M059J (cell line): ENCODE measurements around the gene TMEFF1. TPM values are rescaled to one million over a fixed set of nuclear protein-coding genes. Genes with fewer than 3 reads are reported as not detected.
A peak's percentile ranks its signal among the peaks of the same experiment; 100 is the strongest.

Experiments used
- DNase-seq: peaks from one replicate; pipeline ENCODE4 v3.0.0-alpha.2; 2012; ENCODE audit warnings: low read depth
- total RNA-seq: library from RNA; depleted of rRNA; stranded (reverse); fragments of >200 nt; shearing (Covaris generic); gene quantifications from 2 replicates; pipeline ENCODE4 v1.2.3, GENCODE V29; 2014

The TMEFF1 gene
- total RNA-seq, 1 experiment from 2014 or later, result 4.0 TPM

DNA sequence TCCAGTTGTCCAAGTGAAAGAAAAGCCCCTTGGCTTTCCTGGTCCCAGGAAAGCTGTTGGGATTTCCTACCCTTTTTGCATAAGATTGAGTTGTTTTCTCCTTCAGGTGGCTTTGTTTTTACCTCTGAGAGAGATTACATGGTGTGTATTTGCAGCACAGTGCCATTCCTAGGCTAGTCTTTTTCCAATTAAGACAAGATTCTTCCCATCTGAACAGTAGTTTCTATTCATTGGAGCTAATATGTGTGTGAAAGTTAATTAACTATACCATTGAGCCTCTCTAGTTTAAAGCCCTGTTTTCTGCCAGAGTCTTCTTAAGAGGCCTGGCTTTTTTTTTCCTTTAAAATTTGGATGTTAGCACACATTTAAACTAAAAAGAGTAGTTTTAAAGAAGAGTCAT, 25.9 kb upstream of the TMEFF1 start:
- no peak for DNase-seq

DNA sequence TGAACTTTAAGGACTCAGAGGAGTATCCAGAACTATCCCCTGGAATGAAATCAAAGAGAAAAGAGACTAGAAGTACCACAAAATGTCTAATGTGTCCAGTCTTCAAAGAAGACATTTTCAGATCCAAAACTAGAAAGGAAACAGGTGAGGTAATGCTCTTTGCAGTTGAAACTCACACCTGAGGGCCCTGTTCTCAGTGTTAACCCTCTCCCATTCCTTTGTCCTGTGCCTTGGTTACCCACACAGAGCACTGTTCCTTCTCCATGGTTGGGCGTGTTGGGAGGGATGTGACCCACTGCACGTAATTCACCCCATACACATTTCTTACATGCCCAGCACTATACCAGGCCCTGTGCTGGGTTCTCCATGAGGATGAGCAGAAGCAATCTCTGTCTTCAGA, 24.7 kb upstream of the TMEFF1 start:
- DNase-seq, result no peak

DNA sequence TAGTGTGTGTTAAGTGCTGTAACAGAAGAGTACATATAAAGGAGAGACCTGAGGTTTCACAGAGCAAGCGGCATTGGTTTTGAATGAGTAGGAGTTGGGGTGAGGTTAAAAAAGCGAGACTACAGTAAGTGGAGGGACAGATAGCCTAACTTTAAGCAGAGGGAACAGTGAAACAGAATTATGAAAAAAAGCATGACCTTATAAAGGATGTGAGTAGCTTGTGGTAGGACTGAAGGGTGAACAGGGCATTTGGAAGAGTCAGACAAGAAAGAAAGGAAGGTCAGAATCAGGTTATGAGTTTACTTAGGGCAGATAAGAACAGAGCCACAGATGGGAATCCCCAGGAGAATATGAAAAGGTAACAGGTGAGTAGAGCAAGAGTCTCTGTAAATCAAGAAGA, 23.5 kb upstream of the TMEFF1 start:
- no peak for DNase-seq

DNA sequence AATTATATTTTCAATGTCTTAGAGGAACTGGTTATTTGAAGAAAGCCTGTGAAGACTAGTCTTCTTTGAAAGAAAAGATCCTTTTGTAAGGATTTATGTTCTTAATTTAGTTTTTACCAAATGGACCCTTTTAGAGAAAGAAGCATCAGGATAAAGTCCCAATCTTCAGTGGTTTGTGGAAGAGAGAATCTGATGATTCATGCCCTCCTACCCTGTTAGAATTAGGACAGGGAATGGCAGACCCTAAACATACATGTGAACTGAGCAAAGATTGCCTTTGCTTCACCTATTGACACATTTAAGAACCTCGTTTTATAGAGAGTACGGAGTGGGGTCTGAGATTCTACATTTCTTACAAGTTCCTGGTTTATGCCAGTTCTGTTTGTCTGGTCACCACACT, 20.1 kb upstream of the TMEFF1 start:
- no peak for DNase-seq

DNA sequence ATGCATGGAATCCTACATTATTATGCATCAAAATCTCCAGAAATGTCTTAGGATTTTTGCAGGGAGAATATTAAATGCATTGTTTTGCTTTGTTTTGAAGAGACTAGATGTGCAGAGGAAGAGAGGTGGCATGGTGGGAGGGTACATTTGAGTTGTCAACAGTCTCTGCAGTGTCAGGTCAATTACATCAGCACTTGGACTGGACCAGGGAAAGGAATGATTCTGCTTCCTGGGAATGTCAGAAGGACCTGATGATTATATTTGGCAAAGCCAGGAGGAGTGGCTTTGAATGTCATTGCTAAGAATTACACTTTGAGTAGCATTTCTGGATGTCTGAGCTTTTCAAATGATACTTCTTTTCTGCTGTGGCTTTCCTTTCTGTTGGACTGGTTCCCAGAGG, 17.5 kb upstream of the TMEFF1 start:
- no peak for DNase-seq

DNA sequence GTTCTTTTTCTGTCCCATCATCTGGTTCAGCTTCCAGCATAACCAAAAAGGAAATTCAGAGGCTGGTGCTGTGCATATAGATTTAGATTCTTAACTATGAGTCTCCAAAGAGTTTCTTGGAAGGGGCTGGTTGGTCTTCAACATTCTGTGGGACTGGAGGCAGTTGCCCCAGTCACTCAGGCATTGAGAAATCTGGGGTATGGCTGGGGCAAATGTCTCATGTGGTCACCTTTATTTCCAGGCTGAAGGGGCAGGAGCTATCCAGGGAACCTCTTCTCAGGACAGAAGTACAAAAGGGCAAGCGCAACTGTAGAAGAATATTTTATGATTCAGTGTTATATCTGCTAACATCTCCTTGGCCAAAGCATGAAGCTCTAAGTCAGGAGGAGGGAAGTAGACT, 15.4 kb upstream of the TMEFF1 start:
- DNase-seq, result no peak

DNA sequence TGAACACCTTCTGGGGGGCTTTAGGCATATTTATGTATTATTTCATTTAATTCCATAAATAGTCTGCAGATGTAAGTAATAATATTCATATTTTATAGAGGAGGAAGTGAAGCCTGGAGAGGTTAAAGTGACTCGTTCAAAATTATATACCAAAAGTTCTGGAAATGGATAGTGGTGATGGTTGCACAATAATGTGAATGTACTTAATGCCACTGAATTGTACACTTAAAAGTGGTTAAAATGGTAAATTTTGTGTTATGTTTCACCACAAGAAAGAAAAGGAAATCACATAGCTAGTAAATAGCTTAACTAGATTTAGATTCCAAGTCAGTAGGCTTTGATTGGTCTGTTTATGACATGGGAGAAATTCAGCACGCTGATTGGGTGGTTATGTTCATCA, 13.0 kb upstream of the TMEFF1 start:
- no peak for DNase-seq

DNA sequence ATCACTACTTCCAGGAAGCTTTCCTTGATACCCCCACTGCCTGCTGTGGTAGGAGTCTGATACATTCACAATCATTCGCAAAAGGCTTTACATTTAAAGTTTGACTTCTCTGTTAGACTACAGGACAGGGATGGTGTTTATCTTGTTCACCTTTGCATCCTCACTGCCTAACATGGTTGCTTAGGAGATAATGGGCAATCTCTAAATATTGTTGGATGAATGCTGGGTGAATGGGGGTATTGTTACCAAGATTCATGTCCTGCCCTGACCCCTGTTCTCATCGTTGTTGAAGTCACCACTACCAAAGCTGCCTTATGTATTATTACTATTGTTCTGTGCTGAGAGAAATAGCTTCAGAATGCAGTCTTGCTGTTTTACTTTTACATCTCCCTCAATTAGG, 7.7 kb upstream of the TMEFF1 start:
- no peak for DNase-seq

DNA sequence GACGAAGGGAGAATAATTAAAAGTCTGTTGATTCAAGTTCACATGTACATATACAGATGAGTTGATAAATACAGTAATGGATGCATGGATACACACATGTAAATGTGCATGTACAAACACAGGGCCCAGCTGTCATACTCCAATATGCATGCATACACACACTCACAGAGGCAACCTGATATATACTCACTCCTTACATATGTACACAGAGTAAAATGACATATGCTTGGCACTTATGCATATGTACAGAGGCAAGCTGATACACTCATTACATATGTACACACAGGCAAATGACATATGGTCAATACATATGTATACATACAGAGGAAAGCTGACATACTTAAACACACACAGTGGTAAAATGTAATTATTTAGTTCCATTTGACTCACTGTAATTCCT, 7.2 kb upstream of the TMEFF1 start:
- DNase-seq, result no peak

DNA sequence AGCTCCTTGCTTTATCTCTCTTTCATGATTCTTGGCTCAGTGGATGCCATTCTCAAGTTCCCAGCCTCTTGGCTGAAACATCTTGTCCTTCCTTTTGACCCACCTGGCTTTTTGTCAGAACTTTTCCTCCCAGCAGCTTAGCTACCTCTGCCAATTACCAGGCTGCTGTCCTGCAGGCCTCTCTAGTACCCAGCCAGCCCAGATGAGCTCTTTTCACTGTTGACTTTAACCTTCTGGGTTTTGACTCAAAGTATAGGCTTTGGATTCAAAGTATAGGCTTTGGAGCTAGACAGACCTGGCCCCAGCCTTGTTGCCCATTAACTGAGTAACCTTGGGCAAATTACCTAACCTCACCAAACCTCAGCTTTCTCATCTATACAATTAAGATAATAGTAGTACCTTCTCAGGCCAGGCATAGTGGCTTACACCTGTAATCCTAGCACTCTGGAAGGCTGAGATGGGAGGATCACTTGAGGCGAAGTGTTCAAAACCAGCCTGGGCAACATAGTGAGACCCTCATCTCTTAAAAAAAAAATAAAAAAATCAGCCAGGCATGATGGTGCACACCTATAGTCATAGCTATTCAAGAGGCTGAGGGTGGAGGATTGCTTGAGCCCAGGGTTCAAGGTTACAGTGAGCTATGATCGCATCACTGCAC, 6.6 kb upstream of the TMEFF1 start:
- DNase-seq, result no peak

DNA sequence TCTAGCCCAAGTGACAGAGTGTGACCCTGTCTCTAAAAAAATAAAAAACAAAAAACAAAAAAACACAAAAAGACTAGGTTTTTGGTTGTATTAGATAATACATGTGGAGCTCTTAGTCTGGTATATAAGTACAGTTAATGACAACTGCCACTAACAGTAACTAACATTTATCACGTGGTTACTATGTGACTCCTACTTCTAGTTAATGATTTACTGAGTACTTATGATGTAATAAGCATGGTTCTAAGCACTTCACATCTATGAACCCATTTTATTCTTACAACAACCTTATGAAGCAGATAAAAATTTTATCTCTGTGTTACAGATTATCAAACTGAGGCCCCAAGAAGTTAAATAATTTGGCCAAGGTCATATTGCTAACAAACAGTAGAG, 6.1 kb upstream of the TMEFF1 start:
- no peak for DNase-seq

DNA sequence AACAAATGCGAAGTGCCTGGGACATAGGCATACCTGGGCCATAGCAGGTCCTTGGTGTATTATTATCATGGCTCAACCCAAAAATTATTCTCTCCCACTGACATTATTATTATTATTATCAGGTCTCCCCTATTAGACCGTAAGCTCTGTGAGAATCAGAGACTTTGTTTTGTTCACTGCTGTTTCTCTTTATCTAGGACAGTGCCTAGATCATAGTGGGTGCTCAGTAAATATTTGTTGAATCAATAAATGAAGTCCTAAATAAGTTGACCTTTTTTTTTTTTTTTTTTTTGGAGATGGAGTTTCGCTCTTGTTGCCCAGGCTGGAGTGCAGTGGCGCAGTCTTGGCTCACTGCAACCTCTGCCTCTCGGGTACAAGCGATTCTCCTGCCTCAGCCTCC, 4.9 kb upstream of the TMEFF1 start:
- no peak for DNase-seq

DNA sequence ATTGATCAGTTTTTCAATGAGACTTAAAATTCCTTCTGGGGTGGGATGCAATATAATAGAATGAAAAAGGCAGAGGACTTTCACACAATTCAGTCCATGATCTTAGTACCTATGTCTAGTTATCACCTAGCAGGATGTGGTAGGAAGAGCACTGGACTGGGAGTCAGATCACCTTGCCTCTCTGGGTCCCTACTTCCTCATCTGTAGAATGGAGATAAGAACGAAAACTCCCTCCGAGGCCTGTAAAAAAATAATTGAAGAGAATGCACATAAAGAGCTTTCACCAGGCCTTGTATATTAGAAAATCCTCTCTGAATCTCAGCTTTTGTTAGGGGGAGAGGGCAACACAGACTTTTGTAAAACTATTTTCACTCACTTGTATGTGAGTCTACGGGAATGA, 681 bp upstream of the TMEFF1 start:
- DNase-seq, result no peak

DNA sequence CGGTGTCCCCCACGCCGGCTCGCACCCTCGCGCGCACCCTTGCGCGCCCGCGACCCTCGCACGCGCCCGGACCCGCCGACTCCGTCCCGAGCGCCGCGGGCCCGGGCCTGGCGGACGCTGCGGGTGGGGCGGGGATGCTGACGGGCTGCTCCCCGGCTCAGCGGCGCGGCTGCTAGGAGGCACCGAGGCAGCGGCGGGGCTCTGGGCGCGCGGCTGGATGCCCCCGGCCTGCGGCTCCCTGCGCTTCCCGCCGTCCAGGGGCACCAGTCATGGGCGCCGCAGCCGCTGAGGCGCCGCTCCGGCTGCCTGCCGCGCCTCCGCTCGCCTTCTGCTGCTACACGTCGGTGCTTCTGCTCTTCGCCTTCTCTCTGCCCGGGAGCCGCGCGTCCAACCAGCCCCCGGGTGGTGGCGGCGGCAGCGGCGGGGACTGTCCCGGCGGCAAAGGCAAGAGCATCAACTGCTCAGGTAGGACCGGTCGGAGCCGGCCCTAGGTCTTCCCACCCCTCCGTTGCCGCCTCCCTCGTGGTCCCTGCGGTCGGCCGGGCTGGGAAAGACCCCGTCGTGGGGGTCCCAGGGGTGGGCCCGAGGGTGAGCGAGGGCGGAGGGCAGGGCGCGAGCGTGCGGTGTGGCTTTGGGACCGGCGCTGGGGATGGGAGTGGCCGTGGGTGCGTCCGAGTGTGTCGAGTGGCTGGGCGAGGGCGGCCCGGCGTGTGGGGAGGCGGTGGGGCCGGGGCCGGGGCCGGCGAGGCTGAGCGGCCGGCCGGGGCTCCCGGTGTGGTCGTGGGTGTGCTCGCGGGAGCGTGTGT, 530 bp downstream of the TMEFF1 start:
- peak; percentile 54 for DNase-seq

DNA sequence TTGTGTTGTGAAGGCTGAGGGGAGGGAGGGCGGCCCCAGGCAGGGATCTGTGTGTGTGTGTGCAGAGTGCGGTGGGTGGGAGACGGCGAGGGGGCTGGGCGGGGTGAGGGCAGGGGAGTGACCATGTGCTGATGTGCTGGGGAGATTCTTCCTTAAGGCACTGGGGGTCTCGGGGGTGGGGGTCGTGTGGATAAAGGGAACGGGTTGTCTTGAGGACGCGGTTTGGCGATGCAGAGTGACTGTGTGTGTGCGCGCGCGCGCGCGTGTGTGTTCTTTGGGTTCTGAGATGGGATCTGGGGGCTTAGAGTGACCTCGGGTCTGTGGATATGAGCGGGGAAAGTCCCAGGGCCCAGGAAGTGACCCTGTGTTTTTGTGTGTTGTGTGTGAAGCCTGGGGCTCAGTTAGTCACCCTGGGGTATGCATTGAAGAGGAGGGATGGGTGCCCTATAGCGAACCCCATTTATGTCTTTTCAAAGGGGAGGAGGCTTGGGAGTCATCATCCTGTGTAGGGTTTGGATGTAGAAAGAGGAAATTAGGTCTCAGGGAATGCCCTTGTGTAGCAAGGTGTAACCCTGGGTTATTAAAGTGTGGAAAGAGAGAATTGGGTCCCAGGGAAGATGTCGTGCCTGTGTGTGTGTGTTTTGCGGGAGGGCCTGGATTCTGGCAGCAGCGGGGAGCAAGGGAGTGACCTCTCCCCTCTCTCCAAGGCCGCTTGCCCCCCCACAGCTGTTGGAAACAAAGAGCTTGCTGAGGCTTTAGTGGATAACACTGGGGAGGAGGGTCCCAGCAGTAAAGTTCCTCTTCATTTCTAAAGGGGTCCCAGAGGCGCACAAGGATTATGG, 1.4 kb downstream of the TMEFF1 start:
- no peak for DNase-seq

DNA sequence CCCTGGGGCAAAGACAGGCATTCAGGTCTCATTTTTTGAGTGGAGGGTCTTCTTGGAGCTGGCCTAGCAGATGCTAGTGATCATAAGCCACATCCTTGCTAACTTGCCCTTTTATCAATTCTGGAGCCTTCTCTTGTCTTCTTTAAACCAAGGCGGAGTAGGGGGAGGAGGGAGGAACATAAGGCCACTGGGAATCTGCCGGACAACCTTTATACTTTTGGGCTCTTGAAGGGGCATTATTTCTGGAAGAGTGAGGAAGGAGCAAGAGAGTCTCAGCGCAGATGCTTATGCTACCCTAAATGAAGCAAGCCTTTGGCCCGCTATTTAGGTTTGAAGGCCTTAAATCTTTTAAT, 2.0 kb downstream of the TMEFF1 start:
- no peak for DNase-seq

DNA sequence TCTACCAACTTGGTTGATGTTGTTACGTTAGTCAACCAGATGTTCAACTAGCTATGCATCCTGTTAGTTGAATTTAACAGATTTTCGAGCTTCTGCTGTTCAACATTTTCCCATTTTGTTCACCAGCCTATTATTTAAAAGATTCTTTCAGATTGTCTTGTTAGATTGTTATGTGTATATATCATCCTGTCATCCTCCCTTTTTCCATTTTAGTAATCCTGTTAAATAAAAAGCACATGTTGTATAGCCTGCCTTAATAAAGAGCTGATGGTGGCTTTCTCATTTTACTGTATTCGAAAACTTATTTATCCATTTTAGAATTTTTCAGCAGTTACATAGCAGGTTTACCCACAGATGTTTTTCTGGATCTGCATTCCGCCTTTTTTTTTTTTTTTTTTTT, 4.3 kb downstream of the TMEFF1 start:
- DNase-seq, result no peak

DNA sequence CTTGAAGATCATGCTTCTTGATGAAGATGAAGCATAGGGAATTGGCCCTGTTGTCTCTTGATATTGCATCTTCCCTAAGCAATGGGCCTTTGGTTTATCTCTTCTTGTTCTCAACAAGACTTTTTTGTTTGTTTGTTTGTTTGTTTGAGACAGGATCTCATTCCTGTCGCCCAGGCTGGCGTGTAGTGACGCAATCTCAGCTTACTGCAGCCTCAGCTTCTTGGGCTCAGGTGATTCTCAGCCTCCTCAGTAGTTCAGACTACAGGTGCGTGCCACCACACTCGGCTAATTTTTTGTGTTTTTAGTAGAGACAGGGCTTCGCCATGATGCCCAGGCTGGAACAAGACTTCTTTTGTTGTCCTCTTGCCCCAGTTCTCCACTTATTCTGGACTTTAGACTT, 5.2 kb downstream of the TMEFF1 start:
- no peak for DNase-seq

DNA sequence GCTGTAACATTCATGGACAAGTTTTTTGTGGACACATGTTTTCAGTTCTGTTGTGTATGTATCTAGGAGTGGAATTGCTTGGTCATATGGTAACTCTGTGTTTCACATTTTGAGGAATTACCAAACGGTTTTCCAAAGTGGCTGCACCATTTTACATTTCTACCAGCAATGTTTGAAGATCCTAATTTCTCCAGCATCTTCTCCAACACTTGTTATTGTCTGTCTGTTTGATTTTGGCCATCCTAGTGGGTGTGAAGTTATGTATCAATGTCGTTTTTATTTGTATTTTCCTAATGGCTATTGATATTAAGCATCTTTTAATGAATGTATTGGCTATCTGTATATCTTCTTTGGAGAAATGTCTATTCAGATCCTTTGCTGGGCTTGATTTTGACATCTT, 6.9 kb downstream of the TMEFF1 start:
- no peak for DNase-seq

DNA sequence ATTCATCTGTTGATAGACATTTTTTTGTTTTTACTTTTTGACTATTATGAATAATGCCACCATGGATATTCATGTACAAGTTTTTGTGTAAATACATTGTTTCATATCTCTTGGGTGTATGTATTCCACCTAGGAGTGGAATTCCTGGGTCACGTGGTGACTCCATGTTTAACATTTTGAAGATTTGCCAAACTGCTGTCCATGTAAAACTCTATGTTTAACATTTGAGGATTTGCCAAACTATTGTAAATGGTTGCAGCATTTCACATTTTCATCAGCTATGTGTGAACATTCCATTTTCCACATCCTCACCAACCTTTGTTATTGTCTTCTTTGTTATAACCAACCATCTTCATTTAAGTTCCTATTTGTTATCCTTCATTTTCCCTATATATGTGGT, 12.2 kb downstream of the TMEFF1 start:
- DNase-seq, result no peak

DNA sequence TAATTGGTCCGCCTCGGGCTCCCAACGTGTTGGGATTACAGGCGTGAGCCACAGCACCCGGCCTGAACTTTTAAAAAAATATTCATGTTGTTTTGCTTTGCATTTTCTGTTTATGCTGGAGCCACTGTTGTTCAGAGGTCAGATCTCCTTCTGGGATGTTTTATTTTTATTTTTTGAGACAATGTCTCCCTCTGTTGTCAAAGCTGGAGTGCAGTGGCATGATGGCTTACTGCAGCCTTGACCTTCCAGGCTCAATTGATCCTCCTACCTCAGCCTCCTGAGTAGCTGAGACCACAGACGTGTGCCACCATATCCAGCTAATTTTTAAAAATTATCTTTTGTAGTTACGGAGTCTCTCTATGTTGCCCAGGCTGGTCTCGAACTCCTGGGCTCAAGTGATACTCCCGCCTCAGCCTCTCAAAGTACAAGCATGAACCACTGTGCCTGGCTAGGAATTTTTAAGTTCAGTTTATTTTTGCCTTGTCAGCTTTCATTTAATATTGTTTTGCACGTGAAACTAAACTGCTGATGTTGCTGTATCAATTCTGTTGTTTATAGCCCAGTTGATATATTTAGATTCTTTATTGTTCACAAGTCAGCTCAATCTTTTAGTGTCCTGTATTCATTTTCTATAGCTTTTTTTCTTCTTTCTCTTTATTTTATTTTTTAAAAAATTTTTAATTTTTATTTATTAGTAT, 13.7 kb downstream of the TMEFF1 start:
- DNase-seq, result no peak

DNA sequence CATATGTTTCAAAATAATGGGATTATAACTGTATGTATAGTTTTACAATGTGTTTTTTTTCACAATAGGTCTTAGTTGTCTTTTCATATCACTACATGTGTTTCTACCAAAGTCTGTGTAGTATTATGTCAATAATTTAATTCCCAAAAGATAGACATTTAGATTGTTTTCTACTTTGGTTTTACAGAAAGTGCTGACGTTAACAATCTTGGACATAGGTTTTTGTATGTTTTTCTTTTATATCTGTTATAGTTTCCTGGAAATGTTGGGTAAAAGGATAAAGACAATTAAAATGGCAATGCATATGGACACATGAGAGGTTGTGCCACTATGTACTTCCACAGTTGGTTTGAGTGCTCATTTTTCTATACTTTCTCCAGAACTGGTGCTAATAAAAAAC, 15.2 kb downstream of the TMEFF1 start:
- no peak for DNase-seq
